ENCODE results near the gene NMNAT3.

Gene NMNAT3

GRCh38 chr3:139577909-139578308 is 99.9 kb downstream of the NMNAT3 start:
- no peak for DNase-seq (ENCODE audit: low read depth)

DNA sequence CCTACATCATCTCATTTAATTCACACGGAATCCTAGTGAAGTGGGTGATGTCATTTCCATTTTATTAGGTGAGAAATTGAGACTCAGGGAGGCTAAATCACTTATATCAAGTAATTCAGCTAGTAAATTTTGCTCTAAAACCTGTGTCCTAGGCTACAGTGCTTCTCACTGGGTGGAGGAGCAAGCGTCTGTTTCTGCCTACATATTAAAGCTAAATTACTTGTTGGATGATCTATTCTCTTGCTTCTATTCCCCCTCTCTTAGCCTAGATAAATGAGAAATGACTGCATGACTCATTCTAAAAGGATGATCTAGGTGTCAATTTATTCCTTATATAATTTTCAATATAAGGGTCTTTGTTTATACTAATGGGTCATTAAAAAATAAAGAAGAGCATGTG is 100.4 kb downstream of the NMNAT3 start:
- DNase-seq (ENCODE audit: low read depth): no peak

GRCh38 chr3:139574026-139574947 is 103.5 kb downstream of the NMNAT3 start:
- no peak for DNase-seq (ENCODE audit: low read depth)

DNA sequence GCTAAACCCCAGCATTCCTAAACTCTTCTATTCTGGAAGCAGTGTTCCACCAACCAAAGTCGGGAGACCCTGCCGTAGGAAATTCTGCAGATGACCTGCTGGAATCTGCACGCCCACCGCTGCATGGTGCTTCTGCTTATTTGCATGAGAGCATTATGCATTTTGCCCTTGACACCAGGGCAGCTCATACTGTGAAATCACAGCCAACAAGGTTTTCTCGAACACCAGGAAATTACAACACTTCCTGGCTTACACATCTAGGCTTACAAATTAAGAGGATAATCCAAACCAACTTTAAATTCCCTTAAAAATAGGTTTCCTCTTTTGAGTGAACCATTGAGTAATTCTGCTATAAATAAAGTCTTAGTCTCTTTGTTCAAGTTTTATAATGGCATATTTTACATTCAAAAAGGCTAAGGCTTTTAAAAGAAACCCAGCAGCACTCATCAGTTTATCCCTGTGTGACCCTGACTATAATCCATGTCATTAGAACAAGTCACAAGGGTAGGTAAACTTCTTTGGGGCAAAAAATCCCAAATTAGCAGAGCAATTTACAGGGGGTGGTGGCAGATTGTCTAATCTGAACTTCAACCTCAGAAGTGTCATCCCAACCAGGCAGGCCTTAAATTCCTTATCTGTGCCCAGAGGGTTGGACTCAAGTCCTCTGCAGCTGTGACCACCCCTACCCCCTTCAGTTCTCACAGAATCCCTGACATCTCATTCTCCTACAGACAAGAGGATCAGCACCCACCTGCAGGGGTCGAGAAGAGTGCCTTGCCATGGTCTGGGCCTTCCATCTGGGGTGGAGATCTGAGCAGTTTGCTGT is 104.7 kb downstream of the NMNAT3 start:
- no peak for DNase-seq (ENCODE audit: low read depth)

GRCh38 chr3:139571711-139572110 is 106.1 kb downstream of the NMNAT3 start:
- no peak for DNase-seq (ENCODE audit: low read depth)

- no peak for DNase-seq (ENCODE audit: low read depth)
Observed at GRCh38 chr3:139564294-139564861, 113.4 kb downstream of the NMNAT3 start.

- no peak for DNase-seq (ENCODE audit: low read depth)
Observed at GRCh38 chr3:139561959-139562676, 115.7 kb downstream of the NMNAT3 start.

- DNase-seq (ENCODE audit: low read depth): no peak
Observed at GRCh38 chr3:139561255-139561817, 116.4 kb downstream of the NMNAT3 start.

- no peak for DNase-seq (ENCODE audit: low read depth)
Observed at GRCh38 chr3:139560411-139560810, 117.4 kb downstream of the NMNAT3 start.

- DNase-seq (ENCODE audit: low read depth): no peak
Observed at GRCh38 chr3:139559541-139559940, 118.2 kb downstream of the NMNAT3 start.

- DNase-seq (ENCODE audit: low read depth): no peak
Observed at GRCh38 chr3:139558351-139559266, 119.2 kb downstream of the NMNAT3 start.

DNA sequence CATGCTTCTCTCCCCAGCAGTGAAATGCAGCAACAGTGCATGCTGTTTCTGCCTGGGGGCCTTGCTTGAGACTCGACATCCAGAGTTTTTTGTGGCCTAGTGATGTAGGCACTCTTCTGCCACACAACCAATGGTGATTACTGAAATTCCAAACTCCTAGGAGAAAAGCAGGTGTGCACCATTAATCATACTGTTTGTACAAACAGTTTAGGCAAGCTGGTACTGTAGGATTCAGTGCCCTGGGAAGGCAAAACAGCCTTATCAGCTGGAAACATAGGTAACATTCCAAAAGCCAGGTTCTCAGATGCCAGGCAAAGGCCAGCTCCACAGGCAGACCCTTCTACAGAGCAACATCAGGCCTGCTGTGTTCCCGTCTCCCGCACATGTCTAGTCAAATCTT is 120.7 kb downstream of the NMNAT3 start:
- no peak for DNase-seq (ENCODE audit: low read depth)

DNA sequence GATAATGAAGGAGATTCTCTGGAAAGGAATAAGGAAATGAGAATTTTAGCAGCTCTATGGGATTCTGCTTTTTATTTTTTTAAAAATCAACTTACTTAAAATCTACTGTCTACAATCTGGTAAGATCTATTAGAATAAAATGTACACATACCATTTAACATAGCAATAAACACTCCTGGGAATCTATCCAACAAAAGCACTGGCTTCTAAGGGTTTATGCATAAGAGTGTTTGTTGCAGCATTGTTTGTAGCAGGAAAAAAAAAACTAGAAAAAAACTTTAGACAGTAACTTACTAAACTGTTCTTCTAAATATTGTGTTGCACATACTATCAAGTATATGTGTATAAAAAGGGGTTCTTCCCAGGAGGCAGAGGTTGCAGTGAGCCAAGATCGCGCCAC is 122.5 kb downstream of the NMNAT3 start:
- no peak for DNase-seq (ENCODE audit: low read depth)

DNA sequence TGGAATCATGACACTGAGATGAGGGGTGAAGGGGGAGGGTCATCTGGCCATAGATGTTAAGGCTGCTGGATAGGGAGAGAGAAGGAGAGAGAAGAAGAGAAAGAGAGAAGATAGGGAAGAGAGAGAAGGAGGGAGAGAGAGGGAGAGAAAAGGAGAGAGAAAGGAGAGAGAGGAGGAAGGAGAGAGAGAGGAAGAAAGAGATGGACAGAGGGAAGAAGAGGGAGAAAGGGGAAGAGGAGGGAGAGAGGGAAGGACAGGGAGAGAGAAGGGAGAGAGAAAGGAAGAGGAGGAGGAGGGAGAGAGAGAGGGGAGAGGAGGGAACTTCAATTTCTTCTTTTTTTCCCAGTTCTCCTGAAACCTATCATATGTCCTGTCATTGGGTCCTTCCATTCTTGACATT is 123.1 kb downstream of the NMNAT3 start:
- no peak for DNase-seq (ENCODE audit: low read depth)

- DNase-seq (ENCODE audit: low read depth): no peak
Observed at GRCh38 chr3:139552632-139553365, 125.0 kb downstream of the NMNAT3 start.

- no peak for DNase-seq (ENCODE audit: low read depth)
Observed at GRCh38 chr3:139548801-139549200, 129.0 kb downstream of the NMNAT3 start.

DNA sequence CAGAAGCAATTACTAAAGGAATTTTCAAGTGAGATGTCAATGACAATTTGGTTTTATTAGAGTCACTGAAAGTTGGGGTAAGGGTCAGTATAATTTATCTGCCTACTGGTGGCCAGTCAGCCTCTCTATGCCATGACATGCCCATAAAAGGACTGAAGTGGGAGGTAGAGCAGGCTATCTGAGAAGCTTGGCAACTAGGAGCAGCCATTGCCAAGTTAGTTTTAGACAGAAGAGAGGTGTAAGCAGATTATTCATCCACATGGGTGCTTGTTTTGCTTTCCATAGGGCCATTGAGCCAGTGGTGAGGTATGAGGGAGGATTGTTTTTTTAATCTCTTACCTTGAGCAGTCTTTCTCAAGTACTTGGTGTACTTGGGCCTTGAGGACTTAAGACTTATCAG is 130.1 kb downstream of the NMNAT3 start:
- DNase-seq (ENCODE audit: low read depth): no peak

DNA sequence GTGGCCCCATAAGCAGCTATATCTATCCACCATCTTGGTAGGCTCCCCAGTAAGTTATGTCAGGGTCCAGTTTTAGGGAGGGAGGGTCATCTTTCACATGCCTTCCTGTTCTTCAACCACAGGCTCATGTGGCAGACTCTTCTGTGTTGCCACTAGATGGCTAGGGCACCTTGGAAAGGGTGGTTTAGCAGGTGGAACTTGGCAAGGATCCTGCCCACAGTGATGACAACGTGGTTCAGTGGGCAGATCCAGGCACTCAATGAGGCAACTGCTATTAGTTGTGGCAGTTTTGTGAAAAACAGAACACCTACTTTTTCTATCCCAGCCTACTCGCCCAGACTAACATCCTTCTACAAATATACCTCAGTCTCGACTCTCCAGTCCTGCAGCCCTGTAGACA is 131.0 kb downstream of the NMNAT3 start:
- DNase-seq (ENCODE audit: low read depth): no peak

DNA sequence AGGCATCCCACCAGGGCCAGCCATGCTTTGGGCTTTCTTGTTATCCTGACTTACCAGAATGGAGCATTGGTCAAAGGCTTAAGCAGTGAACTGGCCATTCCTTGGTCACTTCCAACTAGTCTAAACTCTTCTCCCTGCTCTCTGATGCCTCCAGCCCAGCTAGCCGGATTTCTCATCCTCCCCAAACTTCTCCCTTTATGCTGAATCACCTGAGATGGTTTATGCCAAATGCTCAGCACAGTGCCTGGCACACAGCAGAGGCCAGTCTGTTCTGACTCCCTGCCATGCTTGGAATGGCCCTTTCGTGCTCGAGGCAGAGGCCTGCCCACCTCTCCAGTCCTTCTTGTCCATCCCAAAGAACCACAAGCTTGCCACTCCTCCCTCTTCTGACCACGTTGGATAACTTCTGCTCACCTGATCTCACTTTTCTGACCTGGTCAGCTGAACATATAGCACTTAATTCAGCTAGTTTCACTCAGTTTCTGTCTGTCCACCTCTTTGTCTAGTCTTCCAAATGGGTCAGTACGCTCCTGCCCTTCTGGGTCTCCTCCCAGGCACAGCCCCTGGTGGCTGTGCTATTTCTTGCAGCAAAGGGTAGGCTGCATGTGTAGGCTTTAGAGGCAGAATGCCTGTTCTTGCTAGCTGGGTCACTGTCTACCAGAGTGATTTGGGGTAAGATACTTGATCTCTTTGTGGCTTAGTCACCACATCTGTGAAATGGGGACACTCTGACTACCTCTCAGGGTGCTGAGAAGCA is 136.1 kb downstream of the NMNAT3 start:
- no peak for DNase-seq (ENCODE audit: low read depth)

All from GM04503 (cell line).